Urinary bladder (tissue), 4 donors: ENCODE measurements around the gene CAMK1. TPM values are rescaled to one million over a fixed set of nuclear protein-coding genes. Genes with fewer than 3 reads are reported as not detected.

Experiments
- DNase-seq: peaks from one replicate; pipeline ENCODE4 v3.0.0-alpha.2; 2015; ENCODE audit errors: extremely low spot score
- H3K27ac ChIP-seq: one replicate; pipeline ENCODE4 v1.5.1; 2013; ENCODE audit warnings: low read depth, mild to moderate bottlenecking, moderate library complexity
- H3K36me3 ChIP-seq: one replicate; pipeline ENCODE4 v1.6.1; 2013; ENCODE audit warnings: mild to moderate bottlenecking, moderate library complexity; ENCODE audit not compliant: insufficient read depth
- H3K4me1 ChIP-seq: one replicate; pipeline ENCODE4 v1.6.1; 2013; ENCODE audit warnings: mild to moderate bottlenecking, moderate library complexity; ENCODE audit not compliant: insufficient read depth
- H3K4me3 ChIP-seq: one replicate; pipeline ENCODE4 v1.5.1; 2013; ENCODE audit warnings: low read depth, low read length
- WGBS: extraction: QIAGEN DNeasy Blood & Tissue Kit; methylation state at CpG from one replicate; pipeline ENCODE4 v1.1.7; 2013; 5-methylcytosine and 5-hydroxymethylcytosine counted together
- polyA plus RNA-seq: library from polyadenylated mRNA; stranded (reverse); fragments of 200-250 nt; gene quantifications from one replicate; pipeline ENCODE4 v1.2.3, GENCODE V29; 2013
- total RNA-seq: library from RNA; depleted of rRNA; stranded (reverse); fragments of >200 nt; gene quantifications from one replicate; pipeline ENCODE4 v1.2.3, GENCODE V29; 2014
- donor health status: healthy with polysubstance abuse.
- donor health status: healthy.

The CAMK1 gene
- total and polyA plus RNA-seq, 2 donors, result 28.7 to 42.2 TPM

DNA sequence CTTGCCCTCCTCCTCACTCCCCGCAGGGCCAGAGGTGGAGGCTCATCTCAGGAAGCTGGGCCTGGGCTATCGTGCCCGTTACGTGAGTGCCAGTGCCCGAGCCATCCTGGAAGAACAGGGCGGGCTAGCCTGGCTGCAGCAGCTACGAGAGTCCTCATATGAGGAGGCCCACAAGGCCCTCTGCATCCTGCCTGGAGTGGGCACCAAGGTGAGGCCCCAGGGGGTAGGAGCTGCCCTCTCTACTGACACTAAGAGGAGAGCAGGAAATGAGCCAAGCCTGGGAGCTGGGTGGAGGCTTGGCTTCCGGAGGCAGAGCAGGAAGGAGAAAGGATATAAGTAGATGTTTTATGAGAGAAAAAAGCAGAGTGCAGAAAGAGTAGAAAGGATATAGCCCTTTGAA is 15.1 kb downstream of the CAMK1 start:
- Histone ChIP-seq H3K27ac (no peak overlapping the region), H3K4me3 (no peak overlapping the region), H3K4me1 (no peaks in the 10 kb centered on the region), H3K36me3 (peaks cover 12% of the 10 kb centered on the region)
- DNase-seq, result no peak
- 65% methylated on average over 8 of the region's 8 CpGs for WGBS

DNA sequence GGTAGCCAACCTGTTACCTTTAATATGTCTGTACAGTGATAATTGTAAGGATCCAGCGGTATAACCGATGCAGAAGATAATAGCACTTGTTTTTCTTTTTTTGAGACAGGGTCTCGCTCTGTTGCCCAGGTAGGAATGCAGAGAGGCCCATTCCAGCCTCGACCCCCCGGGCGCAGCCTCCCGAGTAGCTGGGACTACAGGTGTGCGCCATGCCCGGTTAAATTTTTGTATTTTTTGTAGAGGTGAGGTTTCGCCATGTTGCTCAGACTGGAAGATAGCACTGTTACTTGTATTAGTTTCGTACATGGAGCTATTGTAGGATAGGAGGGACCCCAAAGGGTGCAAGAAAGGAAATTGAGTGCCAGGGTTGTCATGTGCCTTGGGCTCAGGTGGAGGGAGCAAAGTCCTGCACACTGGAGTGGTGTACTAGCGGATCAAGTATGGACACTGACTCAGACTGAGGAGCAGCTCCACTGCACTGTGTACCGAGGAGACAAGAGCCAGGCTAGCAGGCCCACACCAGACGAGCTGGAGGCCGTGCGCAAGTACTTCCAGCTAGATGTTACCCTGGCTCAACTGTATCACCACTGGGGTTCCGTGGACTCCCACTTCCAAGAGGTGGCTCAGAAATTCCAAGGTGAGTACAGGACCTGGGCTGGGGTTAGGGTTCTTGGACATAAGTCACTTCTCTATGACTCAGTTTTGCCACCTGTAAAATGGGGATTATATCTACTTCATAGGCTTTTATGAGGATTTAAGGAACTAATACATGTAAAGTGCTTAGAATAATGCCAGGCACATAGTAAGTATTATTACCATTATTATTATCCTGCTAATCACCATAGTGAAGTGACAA is 19.0 kb downstream of the CAMK1 start:
- H3K36me3 ChIP-seq, result no peaks in the 10 kb centered on the region
- H3K4me3 ChIP-seq, result peak overlapping the region; percentile 39
- no peak overlapping the region for H3K27ac ChIP-seq
- WGBS, result 32% methylated on average over 17 of the region's 17 CpGs
- no peaks in the 10 kb centered on the region for H3K4me1 ChIP-seq
- no peak for DNase-seq

DNA sequence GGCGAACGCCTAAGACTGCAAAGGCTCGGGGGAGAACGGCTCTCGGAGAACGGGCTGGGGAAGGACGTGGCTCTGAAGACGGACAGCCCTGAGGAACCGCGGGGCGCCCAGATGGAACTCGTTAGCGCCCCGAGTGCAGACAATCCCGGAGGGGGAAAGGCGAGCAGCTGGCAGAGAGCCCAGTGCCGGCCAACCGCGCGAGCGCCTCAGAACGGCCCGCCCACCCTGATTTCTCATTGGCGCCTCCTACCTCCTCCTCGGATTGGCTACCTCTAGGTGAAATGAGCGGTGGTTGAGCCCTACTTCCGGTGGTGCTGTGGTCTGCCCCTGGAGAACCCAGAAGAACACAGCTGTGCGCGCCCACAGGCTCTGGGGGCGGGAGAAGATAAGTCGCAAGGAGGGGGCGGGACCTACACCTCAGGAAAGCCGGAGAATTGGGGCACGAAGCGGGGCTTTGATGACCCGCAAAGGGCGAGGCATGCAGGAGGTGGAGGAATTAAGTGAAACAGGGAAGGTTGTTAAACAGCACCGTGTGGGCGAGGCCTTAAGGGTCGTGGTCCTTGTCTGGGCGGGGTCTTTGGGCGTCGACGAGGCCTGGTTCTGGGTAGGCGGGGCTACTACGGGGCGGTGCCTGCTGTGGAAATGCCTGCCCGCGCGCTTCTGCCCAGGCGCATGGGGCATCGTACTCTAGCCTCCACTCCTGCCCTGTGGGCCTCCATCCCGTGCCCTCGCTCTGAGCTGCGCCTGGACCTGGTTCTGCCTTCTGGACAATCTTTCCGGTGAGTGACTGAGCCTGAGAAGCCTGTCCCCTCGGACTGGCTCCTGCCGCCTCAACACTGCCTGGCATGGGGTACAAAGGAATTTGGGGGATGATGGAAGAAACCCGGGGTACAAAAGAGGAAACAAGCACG is 19.8 kb downstream of the CAMK1 start, which contains the start of gene OGG1:
OGG1 (plus strand) TSS at position 308 of the 911 bp plus-strand sequence; CDS start at position 643, 335 bp downstream.
- no peaks in the 10 kb centered on the region for H3K4me1 ChIP-seq
- peak within 1 kb of the TSS; percentile 39 for H3K4me3 ChIP-seq
- no peaks in the 10 kb centered on the region for H3K36me3 ChIP-seq
- H3K27ac ChIP-seq, result peak within 1 kb of the TSS; percentile 58
- peak; percentile 96 for DNase-seq
- under 1% methylated on average over 60 of the region's 60 CpGs for WGBS

DNA sequence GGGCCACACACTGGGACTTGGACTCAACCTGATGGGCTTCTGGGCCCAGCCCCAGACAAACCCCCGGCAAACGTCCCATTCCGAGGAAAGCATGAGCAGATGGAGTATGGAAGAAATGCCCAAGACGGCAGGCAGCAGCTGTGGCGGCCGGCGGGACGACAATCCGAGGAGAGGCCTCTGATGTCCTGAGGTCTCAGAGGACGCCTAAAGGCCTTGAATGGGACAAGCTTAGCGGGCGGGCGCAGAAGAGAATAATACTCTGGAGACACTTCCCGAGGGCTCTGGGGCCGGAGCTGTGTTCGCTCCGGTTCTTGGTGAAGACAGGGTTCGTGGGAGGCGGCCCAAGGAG is 20.5 kb downstream of the CAMK1 start:
- peak overlapping the region; percentile 39 for H3K4me3 ChIP-seq
- H3K4me1 ChIP-seq, result no peaks in the 10 kb centered on the region
- H3K36me3 ChIP-seq, result peaks cover under 1% of the 10 kb centered on the region
- peak overlapping the region; percentile 58 for H3K27ac ChIP-seq
- no peak for DNase-seq
- WGBS, result 1% methylated on average over 19 of the region's 19 CpGs

DNA sequence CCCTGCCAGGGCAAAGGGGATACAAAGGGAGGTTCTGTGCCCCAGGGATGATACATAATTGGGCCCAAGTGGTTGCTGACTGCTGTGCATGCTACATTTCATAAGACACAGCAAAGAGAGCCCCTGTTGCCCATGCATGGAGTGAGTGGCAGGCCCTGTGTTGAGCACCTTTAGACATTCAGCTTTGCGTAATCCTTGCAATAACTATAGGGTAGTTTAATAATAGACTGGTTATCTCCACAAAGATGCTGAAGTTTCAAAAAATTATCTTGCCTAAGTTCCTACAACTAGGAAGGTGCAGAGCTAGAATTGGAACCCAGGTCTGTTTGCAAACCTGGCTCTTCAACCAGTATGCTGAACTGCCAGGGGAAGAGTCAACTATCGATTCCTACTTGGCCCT is 21.7 kb downstream of the CAMK1 start:
- Histone ChIP-seq H3K36me3 (peaks cover 2% of the 10 kb centered on the region), H3K27ac (no peak overlapping the region)
- WGBS, result 98% methylated on average over 2 of the region's 2 CpGs

DNA sequence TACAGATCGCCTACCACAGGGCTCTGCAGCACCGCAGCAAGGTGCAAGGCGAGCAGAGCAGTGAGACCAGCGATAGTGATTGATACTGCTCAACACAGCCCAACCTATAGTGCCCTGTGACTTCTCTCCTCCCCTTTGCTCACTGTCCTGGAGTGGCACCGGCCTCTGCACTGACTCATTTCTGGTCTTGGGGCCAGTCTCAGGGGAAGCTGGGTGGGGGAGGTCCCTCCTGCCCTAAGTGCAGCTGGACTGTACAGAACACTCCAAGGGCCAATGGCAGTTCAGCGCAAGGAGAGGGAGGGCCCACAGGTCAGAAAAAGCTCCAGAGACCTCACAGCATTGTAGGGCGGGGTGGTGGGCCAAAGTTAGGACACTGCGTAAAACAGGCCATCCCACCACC is 22.5 kb downstream of the CAMK1 start:
- WGBS, result 89% methylated on average over 8 of the region's 8 CpGs

More for the DNA sequence above, 21.7 kb downstream of the CAMK1 start:
- H3K4me1 ChIP-seq, result no peaks in the 10 kb centered on the region
- DNase-seq, result no peak
- no peak overlapping the region for H3K4me3 ChIP-seq

DNA sequence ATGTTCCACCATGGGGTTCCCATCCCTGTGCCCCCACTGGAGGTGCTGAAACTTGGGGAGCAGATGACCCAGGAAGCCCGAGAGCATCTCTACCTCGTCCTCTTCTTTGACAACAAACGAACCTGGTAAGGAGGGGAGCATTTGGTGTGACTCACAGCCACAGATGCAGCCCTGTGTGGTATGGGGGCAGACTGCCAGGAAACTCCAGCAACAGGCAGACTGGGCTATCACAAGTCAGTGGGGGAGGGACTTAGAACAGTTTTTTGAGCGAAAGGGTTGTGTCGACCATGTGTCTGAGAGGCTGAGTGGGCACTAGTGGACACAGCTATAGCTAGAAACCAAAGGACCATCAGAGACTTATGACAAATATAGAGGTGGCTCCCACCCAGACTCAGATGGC is 23.4 kb downstream of the CAMK1 start:
- Histone ChIP-seq H3K4me3 (no peak overlapping the region), H3K4me1 (no peaks in the 10 kb centered on the region), H3K27ac (no peak overlapping the region), H3K36me3 (peaks cover 6% of the 10 kb centered on the region)
- no peak for DNase-seq
- WGBS, result 75% methylated on average over 5 of the region's 5 CpGs

More for the DNA sequence above, 22.5 kb downstream of the CAMK1 start:
- no peaks in the 10 kb centered on the region for H3K4me1 ChIP-seq
- no peak for DNase-seq
- no peak overlapping the region for H3K27ac ChIP-seq
- H3K4me3 ChIP-seq, result no peak overlapping the region
- peaks cover 4% of the 10 kb centered on the region for H3K36me3 ChIP-seq

DNA sequence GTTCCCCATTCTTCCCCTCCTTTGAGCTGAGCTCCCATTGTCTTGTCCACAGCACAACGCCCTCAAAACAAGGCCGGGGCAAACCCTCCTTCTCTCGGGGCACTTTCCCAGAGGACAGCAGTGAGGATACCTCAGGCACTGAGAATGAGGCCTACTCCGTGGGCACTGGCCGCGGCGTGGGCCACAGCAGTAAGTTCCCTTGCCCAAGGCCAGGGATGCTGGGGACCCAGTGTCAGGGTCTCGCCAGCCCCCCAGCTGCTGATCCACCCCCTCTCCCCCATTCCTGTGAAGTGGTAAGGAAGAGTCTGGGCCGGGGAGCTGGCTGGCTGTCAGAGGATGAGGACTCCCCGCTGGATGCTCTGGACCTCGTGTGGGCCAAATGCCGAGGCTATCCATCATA is 24.2 kb downstream of the CAMK1 start:
- 93% methylated on average over 12 of the region's 12 CpGs for WGBS
- H3K27ac ChIP-seq, result no peak overlapping the region
- no peaks in the 10 kb centered on the region for H3K4me1 ChIP-seq
- DNase-seq, result no peak
- peaks cover 6% of the 10 kb centered on the region for H3K36me3 ChIP-seq
- no peak overlapping the region for H3K4me3 ChIP-seq

DNA sequence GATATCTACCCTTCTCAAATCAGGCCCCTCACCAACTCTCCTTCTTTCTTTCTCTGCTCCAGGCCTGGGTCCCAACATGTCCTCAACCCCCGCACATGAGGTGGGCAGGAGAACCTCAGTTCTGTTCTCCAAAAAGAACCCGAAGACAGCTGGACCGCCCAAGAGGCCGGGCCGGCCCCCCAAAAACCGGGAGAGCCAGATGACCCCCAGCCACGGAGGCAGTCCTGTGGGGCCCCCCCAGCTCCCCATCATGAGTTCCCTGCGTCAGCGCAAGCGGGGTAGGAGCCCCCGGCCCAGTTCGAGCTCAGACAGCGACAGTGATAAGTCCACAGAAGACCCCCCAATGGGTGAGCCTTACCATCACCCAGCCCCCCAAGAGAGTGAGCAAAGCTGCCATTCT is 25.6 kb downstream of the CAMK1 start:
- no peak for DNase-seq
- H3K27ac ChIP-seq, result no peak overlapping the region
- no peak overlapping the region for H3K4me3 ChIP-seq
- H3K4me1 ChIP-seq, result no peaks in the 10 kb centered on the region
- WGBS, result 96% methylated on average over 13 of the region's 13 CpGs
- peaks cover 8% of the 10 kb centered on the region for H3K36me3 ChIP-seq

DNA sequence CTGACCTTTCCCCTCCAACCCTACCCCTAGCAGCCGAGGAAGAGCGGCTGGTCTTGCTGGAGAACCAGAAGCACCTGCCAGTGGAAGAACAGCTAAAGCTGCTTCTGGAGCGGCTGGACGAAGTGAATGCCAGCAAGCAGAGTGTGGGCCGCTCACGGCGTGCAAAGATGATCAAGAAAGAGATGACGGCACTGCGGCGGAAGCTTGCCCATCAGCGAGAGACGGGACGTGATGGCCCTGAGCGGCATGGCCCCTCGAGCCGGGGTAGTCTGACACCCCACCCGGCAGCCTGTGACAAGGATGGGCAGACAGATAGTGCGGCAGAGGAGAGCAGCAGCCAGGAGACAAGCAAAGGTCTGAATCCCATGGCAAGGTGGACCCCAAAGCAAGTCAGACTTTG is 26.2 kb downstream of the CAMK1 start:
- Histone ChIP-seq H3K36me3 (peaks cover 9% of the 10 kb centered on the region), H3K27ac (no peak overlapping the region), H3K4me3 (no peak overlapping the region), H3K4me1 (no peaks in the 10 kb centered on the region)
- no peak for DNase-seq
- 96% methylated on average over 18 of the region's 18 CpGs for WGBS

DNA sequence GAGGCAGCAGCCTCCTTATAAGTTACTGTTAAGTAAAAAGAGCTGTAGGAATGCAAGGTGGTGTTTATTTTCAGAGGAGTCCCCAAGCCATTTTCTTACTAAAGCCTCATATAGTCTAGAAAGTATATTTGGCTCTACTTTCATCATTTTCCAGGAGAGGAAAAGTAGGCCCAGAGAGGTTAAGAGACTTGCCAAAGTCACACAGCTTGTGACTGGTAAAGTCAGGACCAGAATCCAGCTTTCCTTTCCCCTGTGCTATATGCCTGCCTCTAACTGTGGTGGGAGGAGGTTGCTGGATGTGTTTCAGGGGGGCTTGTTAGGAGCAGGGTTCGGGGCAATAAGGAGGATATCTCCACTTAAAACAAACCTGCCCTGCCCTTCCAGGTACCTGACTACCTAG is 27.2 kb downstream of the CAMK1 start:
- 95% methylated on average over 1 of the region's 1 CpG for WGBS
- Histone ChIP-seq H3K4me3 (no peak overlapping the region), H3K27ac (no peak overlapping the region), H3K4me1 (no peaks in the 10 kb centered on the region), H3K36me3 (peaks cover 9% of the 10 kb centered on the region)
- DNase-seq, result no peak

DNA sequence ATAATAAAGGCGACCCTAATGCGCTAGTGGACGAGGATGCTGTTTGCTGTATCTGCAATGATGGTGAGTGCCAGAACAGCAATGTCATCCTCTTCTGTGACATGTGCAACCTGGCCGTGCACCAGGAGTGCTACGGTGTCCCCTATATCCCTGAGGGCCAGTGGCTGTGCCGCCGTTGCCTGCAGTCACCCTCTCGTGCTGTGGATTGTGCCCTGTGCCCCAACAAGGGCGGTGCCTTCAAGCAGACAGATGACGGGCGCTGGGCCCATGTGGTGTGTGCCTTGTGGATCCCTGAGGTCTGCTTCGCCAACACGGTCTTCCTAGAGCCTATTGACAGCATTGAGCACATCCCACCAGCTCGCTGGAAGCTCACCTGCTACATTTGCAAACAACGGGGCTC is 30.6 kb downstream of the CAMK1 start:
- Histone ChIP-seq H3K27ac (no peak overlapping the region), H3K4me1 (no peaks in the 10 kb centered on the region), H3K36me3 (peaks cover 8% of the 10 kb centered on the region), H3K4me3 (no peak overlapping the region)
- 94% methylated on average over 15 of the region's 15 CpGs for WGBS
- DNase-seq, result no peak

DNA sequence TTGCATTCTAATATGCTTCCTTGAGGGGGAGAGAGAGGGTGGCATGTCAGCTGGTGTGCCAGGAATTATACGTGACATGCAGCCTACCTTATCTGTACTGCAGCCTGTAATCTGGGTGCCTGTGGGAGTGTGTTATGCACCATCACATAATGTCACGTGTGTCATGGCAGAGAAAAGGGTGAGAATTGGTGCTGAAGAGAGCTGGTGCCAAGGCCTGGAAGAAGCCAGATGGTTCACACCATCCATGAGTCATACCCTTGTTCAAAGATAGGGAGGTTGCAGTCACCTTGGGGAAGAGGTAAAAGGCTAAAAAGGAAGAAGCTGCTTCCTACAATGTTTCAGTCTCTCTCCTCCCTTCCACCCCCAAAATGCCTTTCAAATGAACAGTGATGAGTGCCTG is 32.9 kb downstream of the CAMK1 start:
- peaks cover 3% of the 10 kb centered on the region for H3K36me3 ChIP-seq
- DNase-seq, result no peak
- no peak overlapping the region for H3K27ac ChIP-seq
- no peaks in the 10 kb centered on the region for H3K4me1 ChIP-seq
- WGBS, result 75% methylated on average over 2 of the region's 2 CpGs
- H3K4me3 ChIP-seq, result no peak overlapping the region

DNA sequence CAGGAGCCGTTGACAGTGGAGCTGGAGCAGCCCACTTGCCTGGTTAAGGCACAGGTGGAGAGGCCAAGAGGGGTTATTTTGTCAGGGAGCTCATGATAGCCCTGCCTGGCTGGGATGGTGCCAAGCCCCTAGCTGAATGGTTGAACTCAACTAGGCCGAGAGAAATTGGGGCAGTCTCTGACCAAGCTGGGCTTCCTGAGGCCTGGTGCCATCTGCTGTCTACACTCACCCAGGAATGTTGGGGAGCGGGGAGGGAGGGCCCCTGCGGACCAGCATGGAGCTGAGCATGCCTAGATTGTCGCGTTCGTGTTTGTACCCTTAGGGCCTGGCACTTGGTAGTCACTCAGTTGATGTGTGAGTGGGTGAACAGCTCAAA is 37.0 kb downstream of the CAMK1 start:
- Histone ChIP-seq H3K4me3 (peak overlapping the region; percentile 98), H3K36me3 (no peaks in the 10 kb centered on the region), H3K4me1 (no peaks in the 10 kb centered on the region), H3K27ac (no peak overlapping the region)
- WGBS, result 43% methylated on average over 7 of the region's 7 CpGs
- no peak for DNase-seq
